HepG2 (cell line): ENCODE data around the gene THBS1. TPM values are rescaled to one million over a fixed set of nuclear protein-coding genes. Genes with fewer than 3 reads are reported as not detected.

Experiments
- ATAC-seq: fragments of 200-7000 bp; cut with Tn5 transposase; 3 replicates; pipeline ENCODE4 v1.9.1; 2020; ENCODE audit warnings: mild to moderate bottlenecking, moderate library complexity
- BruUV-seq: library from RNA; stranded (reverse); fragments of 400-500 nt; replicated peaks from 2 replicates; lab custom pipeline; 2021; lab: Mats Ljungman, UMichigan
- CTCF ChIA-PET: fragments of 300-600 bp; formaldehyde crosslinking; extraction: SDS; loops from one replicate; lab custom pipeline; 2021; ENCODE audit warnings: low total read pairs, inconsistent platforms, low intra/inter-chr PET ratio; lab: Yijun Ruan, JAX
- POLR2A ChIA-PET: fragments of 350-600 bp; sonication (Branson Sonifier 250); formaldehyde crosslinking; loops from one replicate; lab custom pipeline; 2020; ENCODE audit warnings: antibody characterized with exemption, inconsistent platforms; lab: Yijun Ruan, JAX
- DNase-seq: peaks from one replicate; pipeline ENCODE4 v3.0.0-alpha.2; 2015; ENCODE audit warnings: low spot score
- FAIRE-seq: peaks from 3 replicates; lab custom pipeline; 2011; peaks lifted over from hg19 to GRCh38; lab: Jason Lieb, UNC
- H2AFZ ChIP-seq: one replicate; pipeline ENCODE4 v1.6.1; 2011; ENCODE audit warnings: low read length, inconsistent platforms
- H3K27ac ChIP-seq: fragments of 300-600 bp; 3 replicates; pipeline ENCODE4 v1.8.0; 2011; ENCODE audit warnings: mixed run types, mild to moderate bottlenecking, mixed read lengths, low read length, inconsistent platforms; ENCODE audit not compliant: insufficient read depth; ENCODE audit errors: extremely low read length
- H3K27me3 ChIP-seq, 2 experiments: fragments of 200-600 bp in 1 of 2; 2 replicates in 1 of 2; 3 replicates in 1 of 2; pipeline versions ENCODE4 v1.6.0 to v1.8.0; 2011; ENCODE audit warnings: low read length in 2 of 2, mild to moderate bottlenecking in 2 of 2, moderate library complexity in 2 of 2, inconsistent platforms in 1 of 2; ENCODE audit not compliant: insufficient read depth in 2 of 2, control insufficient read depth in 1 of 2
- H3K36me3 ChIP-seq, 2 experiments: fragments of 200-600 bp in 1 of 2; replicated peaks in 1 of 2; 2 replicates in 1 of 2; 3 replicates in 1 of 2; pipeline versions ENCODE4 v1.5.1 to v1.8.0; 2011; ENCODE audit warnings: low read length in 2 of 2, inconsistent platforms in 1 of 2; ENCODE audit not compliant: insufficient read depth in 2 of 2, control insufficient read depth in 1 of 2
- H3K4me1 ChIP-seq: 2 replicates; pipeline ENCODE4 v1.5.1; 2012; ENCODE audit warnings: low read length, inconsistent platforms; ENCODE audit not compliant: insufficient read depth
- H3K4me2 ChIP-seq: 2 replicates; pipeline ENCODE4 v1.6.0; 2011; ENCODE audit warnings: low read depth, low read length, inconsistent platforms
- H3K4me3 ChIP-seq, 3 experiments: fragments of 200-600 bp in 1 of 3; sonication (generic), shearing (Covaris generic) in 1 of 3; replicated peaks in 1 of 3; 2 replicates each; pipeline ENCODE4 v1.5.1; 2011 to 2016; ENCODE audit warnings: low read length in 3 of 3, inconsistent platforms in 2 of 3, low read depth in 2 of 3, mild to moderate bottlenecking in 2 of 3, control low read depth in 1 of 3, mixed read lengths in 1 of 3; ENCODE audit not compliant: insufficient read depth in 1 of 3
- H3K79me2 ChIP-seq: one replicate; pipeline ENCODE4 v1.6.1; 2011; ENCODE audit warnings: low read length, inconsistent platforms; ENCODE audit not compliant: insufficient read depth
- H3K9ac ChIP-seq: 2 replicates; pipeline ENCODE4 v1.6.0; 2011; ENCODE audit warnings: mild to moderate bottlenecking, low read depth, low read length, inconsistent platforms; ENCODE audit not compliant: insufficient read depth
- H3K9me3 ChIP-seq: 2 replicates; pipeline ENCODE4 v1.5.1; 2012; ENCODE audit warnings: mild to moderate bottlenecking, low read length
- H4K20me1 ChIP-seq: 2 replicates; pipeline ENCODE4 v1.6.0; 2011; ENCODE audit warnings: inconsistent platforms, mild to moderate bottlenecking, low read length, moderate library complexity; ENCODE audit not compliant: insufficient read depth
- AHDC1 ChIP-seq: sonication (generic); formaldehyde crosslinking; IDR thresholded peaks from 2 replicates; pipeline ENCODE4 v1.5.1; 2020; ENCODE audit warnings: mild to moderate bottlenecking, missing genetic modification reagents, borderline replicate concordance
- ATM ChIP-seq: fragments of 450-650 bp; IDR thresholded peaks from 2 replicates; pipeline ENCODE4 v1.7.1; 2017; ENCODE audit warnings: mild to moderate bottlenecking, borderline replicate concordance
- CREB1 ChIP-seq, 2 experiments: fragments of 450-650 bp in 1 of 2; IDR thresholded peaks; 2 replicates each; pipeline ENCODE4 v1.6.1; 2016 to 2017; ENCODE audit warnings: control low read depth in 1 of 2, mild to moderate bottlenecking in 1 of 2, missing compliant biosample characterization in 1 of 2, missing genetic modification characterization in 1 of 2
- HNF1B ChIP-seq: sonication (generic); formaldehyde crosslinking; IDR thresholded peaks from 2 replicates; pipeline ENCODE4 v1.5.1; 2020; ENCODE audit warnings: mild to moderate bottlenecking, moderate library complexity, missing genetic modification reagents
- HOMEZ ChIP-seq: IDR thresholded peaks from 2 replicates; pipeline ENCODE4 v1.6.1; 2016; ENCODE audit warnings: low read depth
- THAP9 ChIP-seq: sonication (generic); formaldehyde crosslinking; IDR thresholded peaks from 2 replicates; pipeline ENCODE4; 2020; ENCODE audit warnings: missing genetic modification reagents, mild to moderate bottlenecking, borderline replicate concordance
- YY1 ChIP-seq: IDR thresholded peaks from 2 replicates; pipeline ENCODE4 v1.6.1; 2011; ENCODE audit warnings: low read length, low read depth, moderate library complexity, mild to moderate bottlenecking; ENCODE audit not compliant: insufficient read depth, insufficient replicate concordance
- ZFX ChIP-seq: sonication (generic); formaldehyde crosslinking; IDR thresholded peaks from 2 replicates; pipeline ENCODE4 v1.4.0; 2020; ENCODE audit warnings: mild to moderate bottlenecking, low read depth, missing genetic modification reagents, moderate library complexity
- ZFYVE20 ChIP-seq: sonication (generic); formaldehyde crosslinking; IDR thresholded peaks from 2 replicates; pipeline ENCODE4 v1.8.0; 2023; ENCODE audit warnings: low read depth, mild to moderate bottlenecking, moderate library complexity, missing genetic modification reagents, borderline replicate concordance
- ZKSCAN5 ChIP-seq: sonication (generic); formaldehyde crosslinking; IDR thresholded peaks from 2 replicates; pipeline ENCODE4 v1.5.1; 2020; ENCODE audit warnings: mild to moderate bottlenecking, missing genetic modification reagents
- ZNF792 ChIP-seq: IDR thresholded peaks from 2 replicates; pipeline ENCODE4 v1.6.1; 2016
- WGBS: methylation state at CpG from one replicate; pipeline ENCODE4 v1.1.6; 2017; ENCODE audit warnings: low lambda C conversion rate; 5-methylcytosine and 5-hydroxymethylcytosine counted together
- in situ Hi-C: cut with HindIII; loops from 2 replicates; pipeline ENCODE4 v1.10.0; 2017; ENCODE audit warnings: low pct_unique_long_range_greater_than_20kb; ENCODE audit not compliant: extremely low pct_ligation_motif_present
- intact Hi-C: fragments of 100-400 bp; cut with micrococcal nuclease; formaldehyde crosslinking; loops from one replicate; pipeline ENCODE4 v1.10.0; 2022; ENCODE audit not compliant: unreplicated experiment
- polyA plus RNA-seq, 8 experiments: library from polyadenylated mRNA; depleted of rRNA in 3 of 8; stranded (reverse) in 7 of 8; unstranded in 1 of 8; fragments of >200 nt; fragmentation: Illumina TruSeq in 4 of 8; extraction: Trizol in 4 of 8; gene quantifications; 2 replicates each; pipeline versions ENCODE4 v1.2.1 to v1.2.3, GENCODE V29; 2011 to 2016; ENCODE audit warnings: low read depth in 4 of 8, missing spikeins in 1 of 8, mixed read lengths in 1 of 8; ENCODE audit not compliant: insufficient read depth in 1 of 8
- total RNA-seq, 5 experiments: library from RNA; depleted of rRNA; stranded (reverse); fragments of >200 nt; fragmentation: Illumina TruSeq; extraction: Trizol; gene quantifications; 2 replicates each; pipeline ENCODE4 v1.2.3, GENCODE V29; 2016; ENCODE audit warnings: low read depth in 1 of 5

THBS1 gene
- total and polyA plus RNA-seq, 2 of the 13 experiments (the other 11 are each of a cell fraction or from before 2014, with no cell fraction given): 54.7 to 67.1 TPM

- TF ChIP-seq THAP9 (CRISPR knock-in tag): no peak
- no peak for TF ChIP-seq ATM
- no peak for TF ChIP-seq ZFYVE20
Observed at GRCh38 chr15:39638041-39638440, 57.2 kb downstream of the THBS1 start (continued).

- no TSS peak for BruUV-seq
- H3K36me3 ChIP-seq: no peaks in the 10 kb centered on the region
- H3K79me2 ChIP-seq: no peaks in the 10 kb centered on the region
- POLR2A ChIA-PET: no interaction called here
- in situ Hi-C loops (no loop called here), intact Hi-C loops (no loop called here)
- 4% methylated on average over 1 of the region's 1 CpG for WGBS
- H3K4me2 ChIP-seq: peak overlapping the region; percentile 15; the same call in 1 of the 2 replicates
- H3K9ac ChIP-seq: no peak overlapping the region
- H3K27me3 ChIP-seq: no peaks in the 10 kb centered on the region
- no peaks in the 10 kb centered on the region for H4K20me1 ChIP-seq
- no peak overlapping the region for H2AFZ ChIP-seq
- H3K27ac ChIP-seq: no peak overlapping the region
- H3K9me3 ChIP-seq: no peaks in the 10 kb centered on the region
- peak; percentile 75 for ATAC-seq
- peaks cover 33% of the 10 kb centered on the region for H3K4me1 ChIP-seq
- peak; percentile 83 for FAIRE-seq
- H3K4me3 ChIP-seq: no peak overlapping the region; a peak in 1 of 6 replicates
- CTCF ChIA-PET: no interaction called here
- peak; percentile 51 for DNase-seq
- TF ChIP-seq AHDC1 (peak; percentile 64; the same call in 1 of the 2 replicates), HNF1B (0 out of 2 replicates have a peak, but pooled peaks have one; percentile 18), CREB1 (IDR thresholded peaks at IDR 0.05) (no peak), CREB1 (CRISPR knock-in tag; IDR thresholded peaks at IDR 0.05) (no peak), HOMEZ (CRISPR knock-in tag) (peak; percentile 54; the same call in 1 of the 2 replicates), ZNF792 (CRISPR knock-in tag) (peak; percentile 95), ZKSCAN5 (CRISPR knock-in tag) (peak; percentile 89), ZFX (CRISPR knock-in tag) (0 out of 2 replicates have a peak, but pooled peaks have one; percentile 20), YY1 (no peak)
Observed at GRCh38 chr15:39639037-39639436, 58.2 kb downstream of the THBS1 start.
